HuH-7 (cell line): ENCODE data around the gene UQCRC1.

Experiments
- DNase-seq: peaks from one replicate; pipeline ENCODE4 v3.0.0; 2011; ENCODE audit warnings: low spot score

The UQCRC1 gene

DNA sequence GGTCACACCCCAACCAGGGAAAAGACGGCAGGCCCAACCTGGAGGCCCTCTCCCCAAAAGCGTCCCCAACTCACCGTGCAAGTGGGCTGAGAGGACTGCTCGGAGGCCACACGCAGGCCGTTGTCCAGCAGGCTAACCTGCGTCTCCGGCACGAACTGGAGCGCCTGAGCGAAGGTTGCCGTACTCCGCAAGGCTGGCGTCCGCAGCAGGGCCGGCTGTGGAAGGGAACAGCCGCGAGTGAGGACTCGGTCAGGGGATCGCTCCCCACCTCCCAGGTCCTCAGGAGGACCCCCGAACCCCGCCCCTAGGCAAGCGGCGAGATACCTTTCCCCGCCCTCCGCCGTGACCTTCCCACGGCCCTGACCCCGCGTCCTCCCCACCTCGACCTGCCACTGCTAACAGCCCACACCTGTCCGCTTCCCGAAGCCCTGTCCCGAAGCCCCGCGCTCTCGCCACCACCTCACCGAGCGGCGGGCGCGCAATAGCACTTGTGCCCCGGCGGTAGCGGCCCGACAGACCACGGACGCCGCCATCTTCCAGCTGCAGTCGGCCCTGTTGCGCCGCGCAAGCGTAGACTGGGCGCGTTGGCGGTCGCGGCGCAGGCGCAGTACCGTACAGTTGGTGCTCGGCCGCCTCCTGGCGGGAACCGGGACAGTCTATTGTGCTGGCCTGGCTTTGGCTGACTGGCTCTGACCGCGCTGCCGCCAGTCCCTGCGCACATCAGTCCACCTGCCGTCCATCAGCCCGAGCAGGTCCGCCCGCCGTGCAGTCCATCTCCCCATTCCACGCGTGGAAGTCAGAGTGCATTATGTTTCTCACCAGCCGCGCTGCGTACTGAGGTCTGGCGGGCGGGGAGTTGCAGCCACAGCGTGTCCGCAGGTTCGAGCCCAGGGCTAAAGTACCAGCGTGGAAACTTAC, at the start of gene UQCRC1:
Gene UQCRC1 (minus strand): TSS at position 559 of the 918 bp plus-strand sequence. CDS start 26 bp downstream, at position 533.
- DNase-seq, result peak; percentile 98

DNA sequence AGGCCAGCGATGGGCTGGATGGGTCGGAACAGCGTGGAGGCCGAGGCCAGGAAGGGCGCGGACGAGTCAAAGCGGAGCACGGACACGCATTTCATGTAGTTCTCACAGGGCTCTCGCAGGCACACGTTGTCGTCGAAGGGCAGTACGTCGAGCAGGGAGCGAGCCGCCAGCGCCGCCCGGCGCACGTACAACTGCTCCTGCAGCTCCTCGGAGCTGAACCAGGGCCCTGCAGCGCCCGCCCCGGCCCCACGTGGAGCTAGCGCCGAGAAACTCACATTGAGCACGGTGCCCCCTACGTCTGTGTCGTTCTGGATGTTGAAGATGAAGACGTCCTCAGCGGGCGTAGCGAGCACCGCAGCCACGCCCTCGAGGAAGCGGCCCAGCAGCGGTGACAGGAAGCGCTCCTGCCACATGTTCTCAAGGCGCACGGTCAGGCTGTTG, 47.4 kb upstream of the UQCRC1 start:
- DNase-seq, result no peak

- no peak for DNase-seq
These were observed 46.8 kb upstream of the UQCRC1 start for GRCh38 chr3:48656061-48656840.

GRCh38 chr3:48655606-48656005, 46.2 kb upstream of the UQCRC1 start:
- DNase-seq, result no peak

DNA sequence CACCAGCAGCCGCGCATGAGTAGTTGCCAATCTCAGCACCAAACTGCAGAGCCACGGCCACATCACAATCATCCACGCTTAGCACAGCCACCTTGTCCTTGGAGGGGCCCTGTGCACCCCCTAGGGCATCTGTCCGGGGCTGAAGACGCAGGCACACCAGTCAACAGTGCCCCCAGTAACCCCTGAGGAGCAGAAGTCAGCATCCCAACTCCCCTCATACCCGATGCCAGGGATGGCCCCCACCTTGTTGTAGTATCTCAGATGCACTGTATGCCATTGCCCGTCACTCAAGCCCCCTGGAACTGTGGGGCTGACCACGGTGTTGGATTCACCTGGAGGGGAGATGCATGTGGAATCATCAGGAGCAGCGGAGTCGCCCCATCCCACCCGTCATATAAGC, 45.6 kb upstream of the UQCRC1 start:
- no peak for DNase-seq

- DNase-seq, result no peak
These were observed 43.7 kb upstream of the UQCRC1 start for GRCh38 chr3:48652923-48653715.

DNA sequence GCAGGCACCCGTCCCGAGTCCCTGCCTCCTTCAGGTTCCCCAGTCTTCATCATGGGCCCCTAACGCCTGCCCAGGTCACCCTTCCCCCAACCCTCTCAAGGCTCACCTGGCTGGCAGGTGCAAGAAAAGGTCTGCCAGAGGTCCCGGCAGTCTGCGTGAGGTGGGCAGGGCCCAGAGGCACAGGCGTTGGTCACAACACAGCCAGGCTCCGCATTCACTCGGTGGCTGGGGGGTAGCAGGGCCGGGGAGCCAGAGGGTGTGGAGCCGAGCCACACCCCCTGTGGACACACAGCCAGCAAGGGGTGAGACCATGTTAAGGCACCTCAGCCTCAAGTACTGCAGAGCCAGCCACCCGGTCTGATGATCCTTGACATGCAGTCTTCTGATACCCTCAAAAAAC, 42.3 kb upstream of the UQCRC1 start:
- no peak for DNase-seq

- no peak for DNase-seq
These were observed 41.3 kb upstream of the UQCRC1 start for GRCh38 chr3:48650723-48651122.

- no peak for DNase-seq
These were observed 38.9 kb upstream of the UQCRC1 start for GRCh38 chr3:48648188-48648850.

DNA sequence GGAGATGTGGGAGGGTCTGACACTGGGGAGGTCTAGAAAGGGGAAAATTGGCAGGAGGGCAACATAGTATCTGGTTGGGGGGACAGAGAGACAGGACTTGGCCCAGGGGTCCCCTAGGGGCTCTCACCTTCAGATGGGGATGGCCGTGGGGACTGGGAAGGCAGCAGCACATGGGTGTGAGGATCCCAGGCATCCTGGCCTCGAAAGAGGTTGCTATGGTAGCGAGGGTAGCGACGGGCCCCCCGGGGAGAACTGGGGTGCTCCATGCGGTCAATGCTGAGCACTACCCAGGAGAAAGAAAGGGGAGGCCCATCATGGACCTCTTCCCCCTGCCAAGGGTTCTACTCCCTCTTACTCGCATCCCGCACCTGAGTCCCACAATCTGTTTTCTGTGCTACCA, 38.3 kb upstream of the UQCRC1 start:
- DNase-seq, result no peak

DNA sequence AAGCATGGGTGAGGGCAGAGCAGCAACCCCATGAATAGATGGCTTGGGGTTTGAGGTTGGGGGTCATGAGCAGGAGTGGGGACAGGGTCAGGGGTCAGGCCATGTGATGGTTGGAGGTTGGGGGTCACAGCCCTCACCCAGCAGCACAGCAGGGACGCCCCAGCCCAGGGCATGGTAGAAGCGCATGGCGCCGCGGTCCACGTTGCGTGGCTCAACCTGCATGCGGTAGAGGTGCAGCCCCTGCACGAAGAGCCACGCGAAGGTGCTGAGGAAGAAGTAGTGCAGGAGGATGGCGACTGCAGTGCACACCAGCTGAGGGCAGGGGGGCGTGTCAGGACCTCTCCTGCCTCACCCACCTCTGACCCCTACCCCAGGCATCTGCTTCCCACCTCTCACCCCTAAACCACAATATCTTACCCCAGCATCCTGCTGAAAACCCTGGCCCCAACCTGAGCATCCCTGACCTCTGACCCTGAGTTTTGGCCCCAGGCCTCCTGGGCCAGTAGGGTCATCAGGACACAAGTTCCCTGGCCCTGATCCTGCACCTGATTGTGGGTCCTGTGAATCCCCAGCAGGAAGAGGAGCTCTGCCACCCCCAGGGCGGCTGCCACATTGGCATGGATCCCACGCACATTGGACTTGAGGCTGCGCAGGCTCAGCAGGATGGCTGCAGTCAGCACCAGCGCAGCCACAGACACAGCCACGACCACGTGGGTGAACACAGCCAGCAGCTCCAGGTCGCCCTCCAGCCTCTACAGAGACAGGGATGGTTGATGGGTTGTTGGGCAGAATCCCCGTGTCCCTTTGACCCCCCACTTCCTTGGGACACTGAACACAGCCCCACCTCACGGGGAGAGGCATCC, 35.7 kb upstream of the UQCRC1 start:
- no peak for DNase-seq

DNA sequence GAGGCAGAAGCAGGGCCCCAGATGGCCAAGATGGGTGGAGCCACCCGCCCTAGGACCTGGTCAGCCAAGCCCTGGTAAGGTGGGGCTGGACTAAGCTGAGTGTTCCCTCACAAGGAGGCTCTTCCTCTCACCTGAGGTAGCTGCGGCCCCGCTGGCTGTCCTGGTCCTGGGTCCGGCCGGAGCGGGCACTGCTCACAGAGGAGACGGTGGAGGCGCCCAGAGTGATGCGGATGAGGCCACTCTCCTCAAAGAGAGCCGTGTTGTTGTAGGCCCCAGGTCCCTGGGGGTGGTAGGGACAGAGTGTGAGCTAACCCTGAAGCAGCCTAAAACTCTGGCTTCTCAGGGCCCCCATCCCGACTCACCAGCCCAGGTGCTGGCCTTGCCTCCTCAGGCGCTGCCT, 33.2 kb upstream of the UQCRC1 start:
- no peak for DNase-seq

DNA sequence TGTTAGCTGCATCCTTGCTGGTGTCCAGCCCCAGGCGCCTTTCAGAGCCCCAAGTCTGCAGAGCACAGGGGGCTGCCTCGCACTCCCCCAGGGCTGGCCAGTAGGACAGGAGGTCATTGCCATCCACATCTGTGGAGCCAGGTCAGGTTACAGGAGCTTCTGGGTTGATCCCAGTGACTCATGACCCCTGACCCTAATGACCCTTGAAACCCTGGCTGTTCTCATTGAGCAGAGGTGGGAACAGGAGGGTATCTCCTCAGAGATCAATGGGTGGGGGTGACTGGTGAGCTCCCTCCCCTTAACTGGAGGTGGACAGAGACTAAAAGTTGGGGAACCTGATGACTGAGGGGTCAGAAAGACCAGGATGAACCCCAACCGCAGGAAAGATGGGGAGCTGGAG, 31.9 kb upstream of the UQCRC1 start:
- no peak for DNase-seq

- DNase-seq, result no peak
These were observed 30.6 kb upstream of the UQCRC1 start for GRCh38 chr3:48639944-48640606.

- no peak for DNase-seq
These were observed 27.9 kb upstream of the UQCRC1 start for GRCh38 chr3:48637305-48637704.

DNA sequence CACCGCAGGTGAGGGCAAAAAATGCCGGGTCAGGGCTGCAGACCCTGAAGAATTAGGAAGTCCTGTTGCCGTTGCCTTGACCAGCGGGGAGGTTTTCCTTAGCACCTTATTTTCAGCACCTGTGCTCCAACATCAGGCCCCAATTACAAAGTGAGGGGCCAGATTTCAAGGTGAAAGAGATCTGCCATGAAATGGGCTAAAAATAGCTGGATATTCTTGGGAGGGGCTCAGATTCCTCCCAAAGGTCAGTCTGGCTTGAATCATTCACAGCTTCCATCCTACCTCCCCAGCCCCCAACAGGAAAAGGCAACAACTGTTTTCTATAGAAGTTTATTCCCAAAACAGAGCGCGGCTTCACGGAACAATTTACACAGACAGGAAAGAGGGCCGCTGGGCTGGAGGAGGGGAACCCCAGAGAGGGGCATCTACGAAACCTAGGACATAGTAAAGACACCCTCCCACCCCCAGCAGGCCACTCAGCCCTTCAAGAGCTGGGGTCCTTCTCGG, 26.8 kb upstream of the UQCRC1 start:
- DNase-seq, result no peak

DNA sequence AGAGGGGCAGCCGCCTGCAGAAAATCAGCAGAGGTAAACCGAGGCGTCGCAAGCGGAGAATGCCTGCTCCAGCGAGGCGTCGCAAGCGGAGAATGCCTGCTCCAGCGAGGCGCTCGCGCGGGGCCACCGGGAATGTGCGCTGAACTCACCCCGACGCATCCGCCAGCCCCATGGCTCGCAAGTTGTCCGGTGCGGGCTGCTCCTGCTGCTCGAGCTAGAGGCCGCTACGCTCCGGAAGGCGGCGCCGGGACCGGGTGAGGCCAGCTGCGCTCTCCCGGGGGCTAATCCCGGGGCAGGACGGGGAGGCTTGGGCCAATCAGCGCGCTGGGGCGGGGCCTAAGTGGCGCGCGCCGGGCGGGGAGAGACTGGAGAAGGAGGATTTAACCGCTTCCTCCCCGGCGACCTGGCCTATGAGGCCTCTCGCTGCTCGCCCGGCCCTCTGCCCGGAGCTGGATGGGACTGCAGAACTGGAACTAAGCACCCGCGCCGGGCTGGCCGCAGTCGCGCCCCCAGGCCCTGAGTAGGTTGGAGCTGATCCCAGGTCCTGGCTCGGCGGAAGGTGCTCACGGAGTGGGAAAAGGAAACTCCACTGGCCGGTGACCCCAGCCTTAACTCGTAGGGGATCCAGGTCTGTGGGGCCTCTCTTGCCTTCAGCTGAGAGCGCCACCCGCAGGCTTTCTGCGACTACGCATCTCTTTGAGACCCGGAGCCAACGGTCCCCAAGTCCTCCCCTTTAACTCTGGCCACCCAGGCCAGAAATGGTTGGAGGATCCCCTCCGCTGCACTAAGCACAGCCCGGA, 26.0 kb upstream of the UQCRC1 start, which contains the start of gene SLC26A6:
Gene SLC26A6 (minus strand): TSS at position 240 of the 800 bp plus-strand sequence. CDS start 68 bp downstream, at position 172.
- peak; percentile 100 for DNase-seq

- DNase-seq, result peak; percentile 87
These were observed 25.3 kb upstream of the UQCRC1 start for GRCh38 chr3:48634661-48635221.

DNA sequence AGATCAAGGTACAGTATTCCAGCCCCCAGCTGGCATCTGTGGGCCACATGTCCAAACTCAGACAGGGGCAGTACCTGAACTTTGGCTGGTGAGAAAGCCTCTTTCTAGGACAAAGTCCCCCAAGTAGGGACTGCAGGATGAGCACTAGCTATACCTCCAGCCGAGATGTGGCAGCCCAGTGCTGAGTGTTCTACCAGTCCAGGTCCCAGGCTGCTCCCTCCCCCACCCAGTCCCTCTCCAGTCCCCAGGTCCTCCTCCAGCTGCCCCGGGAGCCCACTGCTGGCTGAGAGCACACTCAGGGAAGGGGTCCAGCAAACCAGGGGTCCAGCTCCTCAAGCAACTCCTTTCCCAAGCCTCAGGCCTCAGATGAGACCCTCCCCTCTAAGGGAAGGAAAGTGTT, 24.3 kb upstream of the UQCRC1 start:
- no peak for DNase-seq
